ENCODE measurements around the gene CCDC74B.
"Not testable (repeated sequence)": the region's sequence is repeated elsewhere in the genome, so short reads cannot be mapped to it uniquely, and the experiment has no call there.

CCDC74B gene

DNA sequence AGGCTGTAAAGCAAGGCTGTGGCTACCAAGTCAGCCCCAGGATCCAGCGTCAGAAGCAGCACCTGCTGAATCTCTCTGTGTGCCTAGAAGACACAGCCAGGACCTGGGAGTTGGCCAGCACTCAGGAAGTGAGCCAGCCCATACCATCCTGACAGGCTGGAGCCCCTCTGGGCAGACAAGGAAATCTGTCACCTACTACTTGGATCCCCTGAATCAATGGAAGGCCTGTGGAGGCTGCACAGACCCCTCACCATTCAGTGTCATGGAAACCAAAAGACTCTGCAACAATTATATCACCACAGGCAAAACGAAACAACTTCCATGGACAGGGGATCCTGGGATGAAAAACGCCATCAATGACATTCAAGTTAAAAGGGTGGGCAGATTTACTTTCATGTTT is 21.7 kb upstream of the CCDC74B start:
- not testable (repeated sequence) for DNase-seq (ENCODE audit: low spot score)

DNA sequence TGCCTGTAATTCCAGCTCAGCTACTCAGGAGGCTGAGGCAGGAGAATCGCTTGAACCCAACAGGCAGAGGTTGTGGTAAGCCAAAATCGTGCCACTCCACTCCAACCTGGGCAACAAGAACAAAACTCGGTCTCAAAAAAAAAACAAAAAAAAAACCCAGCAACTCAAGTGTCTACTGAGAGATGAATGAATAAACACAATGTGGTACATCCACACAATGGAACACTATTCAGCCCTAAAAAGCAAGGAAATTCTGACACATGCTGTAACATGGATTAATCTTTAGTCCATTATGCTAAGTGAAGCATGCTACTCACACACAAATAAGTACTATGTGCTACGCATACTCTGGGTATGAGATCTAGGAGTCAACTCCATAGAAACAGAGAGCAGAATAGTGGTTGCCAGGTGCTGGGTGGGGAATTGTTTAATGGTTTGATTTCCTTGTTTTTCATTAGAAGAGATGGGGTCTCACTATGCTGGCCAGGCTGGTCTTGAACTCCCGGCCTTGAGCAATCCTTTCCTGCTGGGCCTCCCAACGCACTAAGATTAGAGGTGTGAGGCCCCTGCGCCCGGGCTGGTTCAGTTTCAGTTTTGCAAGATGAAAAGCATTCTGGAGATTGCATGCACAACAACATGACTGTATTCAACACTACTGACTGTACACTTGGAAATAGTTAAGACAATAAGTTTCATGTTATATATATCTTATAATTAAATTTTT is 20.5 kb upstream of the CCDC74B start:
- no peak for DNase-seq (ENCODE audit: low spot score)

DNA sequence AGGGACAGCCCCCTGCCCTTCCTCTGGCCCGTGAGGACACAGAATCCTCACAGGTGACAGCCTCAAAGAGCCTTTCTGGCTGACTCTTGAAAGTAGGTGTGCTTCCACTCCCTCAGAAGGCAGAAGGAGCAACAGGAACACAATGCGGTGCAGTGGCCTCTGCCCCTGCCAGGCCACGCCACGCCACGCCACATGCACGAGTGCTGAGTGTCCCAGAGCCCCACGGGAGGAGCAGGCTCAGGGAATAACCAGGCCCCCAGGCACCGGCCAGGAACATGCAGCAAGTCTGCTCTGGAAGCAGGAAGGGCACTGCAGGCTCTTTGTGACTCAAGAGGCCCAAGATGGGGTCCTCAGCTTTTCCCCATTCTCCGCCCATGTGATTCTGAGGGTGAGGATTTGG is 18.1 kb upstream of the CCDC74B start:
- DNase-seq (ENCODE audit: low spot score): no peak

DNA sequence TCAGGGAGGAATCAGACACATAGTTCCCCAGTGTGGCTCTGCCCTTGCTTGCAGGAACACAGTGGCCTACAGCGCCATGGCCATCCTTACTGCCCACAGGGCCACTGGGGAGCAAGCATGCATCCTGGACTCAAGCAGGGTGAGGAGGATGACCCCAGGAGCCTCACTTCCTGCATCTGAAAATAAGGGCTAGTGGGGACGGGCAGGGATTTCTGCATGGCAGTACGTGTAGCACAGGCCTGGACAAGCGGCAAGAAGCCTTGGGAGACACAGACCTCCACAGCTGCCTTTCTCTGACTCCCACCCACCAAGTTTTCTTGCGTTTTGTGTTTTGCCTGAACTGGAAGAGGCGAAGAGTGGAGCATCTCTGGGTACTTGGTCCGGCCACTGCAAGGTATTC is 17.6 kb upstream of the CCDC74B start:
- DNase-seq (ENCODE audit: low spot score): not testable (repeated sequence)

- DNase-seq (ENCODE audit: low spot score): not testable (repeated sequence)
Measured at GRCh38 chr2:130160838-130161705, 16.2 kb upstream of the CCDC74B start.

DNA sequence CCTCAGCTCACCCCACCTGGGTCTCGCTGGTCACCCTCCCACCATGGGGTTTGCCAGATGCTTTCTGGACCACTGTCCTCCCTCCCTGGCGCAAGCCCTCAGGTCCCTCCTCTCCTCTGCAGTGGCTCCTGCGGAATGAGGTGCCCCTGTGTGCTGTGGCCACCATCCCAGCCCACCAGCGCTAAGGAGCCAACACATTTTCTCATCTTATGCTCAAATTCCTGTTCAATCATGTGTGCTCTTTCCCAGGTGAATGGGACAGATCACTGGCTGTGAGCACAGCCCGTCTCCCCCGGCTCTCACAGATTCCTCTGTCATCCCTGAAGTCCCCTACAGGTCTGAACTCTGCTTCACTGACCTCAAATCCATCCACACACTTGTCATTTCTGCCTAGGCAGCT is 15.2 kb upstream of the CCDC74B start:
- no peak for DNase-seq (ENCODE audit: low spot score)

GRCh38 chr2:130159376-130159775 is 14.5 kb upstream of the CCDC74B start:
- DNase-seq (ENCODE audit: low spot score): not testable (repeated sequence)

DNA sequence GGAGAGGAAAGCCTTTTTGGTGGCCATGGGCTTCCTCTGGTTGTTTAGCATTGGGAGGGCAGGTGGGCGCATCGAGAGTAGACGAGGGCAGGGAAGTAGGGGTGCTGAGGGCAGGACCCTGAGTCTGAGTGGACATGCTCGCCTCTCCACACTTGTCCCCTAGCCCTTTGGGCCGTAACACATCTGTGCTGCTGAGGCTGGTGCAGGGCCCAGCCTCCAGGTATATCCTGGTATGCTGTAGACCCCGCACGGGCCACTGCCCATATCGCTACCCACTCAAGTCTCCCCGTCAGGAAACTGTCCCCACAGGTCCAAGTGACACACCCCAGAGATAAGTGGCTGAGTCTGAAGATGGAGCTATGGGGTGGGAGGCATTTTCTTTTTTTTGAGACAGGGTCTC is 13.7 kb upstream of the CCDC74B start:
- DNase-seq (ENCODE audit: low spot score): no peak

DNA sequence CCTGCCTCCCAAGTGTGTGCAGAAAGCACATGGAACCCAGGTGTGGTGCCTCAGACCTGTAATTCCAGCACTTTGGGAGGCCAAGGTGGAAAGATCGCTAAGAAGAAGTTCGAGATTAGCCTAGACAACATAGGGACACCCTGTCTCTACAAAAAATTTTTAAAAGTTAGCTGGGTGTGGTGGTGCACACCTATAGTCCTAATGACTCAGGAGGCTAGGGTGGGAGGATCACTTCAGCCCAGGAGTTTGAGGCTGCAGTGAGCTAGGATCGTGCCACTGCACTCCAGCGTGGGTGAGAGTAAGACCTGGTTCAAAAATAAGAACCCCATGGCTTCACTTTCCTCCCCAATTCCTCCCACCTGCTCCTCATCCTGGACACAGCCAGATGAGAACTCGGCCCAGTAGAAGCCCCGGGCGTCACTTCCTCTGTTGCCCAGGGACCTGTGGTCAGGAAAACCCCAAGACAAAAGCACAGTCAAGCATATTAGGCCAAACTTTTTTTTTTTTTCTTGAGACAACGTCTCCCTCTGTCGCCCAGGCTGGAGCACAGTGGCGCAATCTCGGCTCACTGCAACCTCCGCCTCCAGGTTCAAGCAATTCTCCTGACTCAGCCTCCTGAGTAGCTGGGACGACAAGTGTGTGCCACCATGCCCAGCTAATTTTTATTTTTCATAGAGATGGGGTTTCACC is 13.1 kb upstream of the CCDC74B start:
- not testable (repeated sequence) for DNase-seq (ENCODE audit: low spot score)

DNA sequence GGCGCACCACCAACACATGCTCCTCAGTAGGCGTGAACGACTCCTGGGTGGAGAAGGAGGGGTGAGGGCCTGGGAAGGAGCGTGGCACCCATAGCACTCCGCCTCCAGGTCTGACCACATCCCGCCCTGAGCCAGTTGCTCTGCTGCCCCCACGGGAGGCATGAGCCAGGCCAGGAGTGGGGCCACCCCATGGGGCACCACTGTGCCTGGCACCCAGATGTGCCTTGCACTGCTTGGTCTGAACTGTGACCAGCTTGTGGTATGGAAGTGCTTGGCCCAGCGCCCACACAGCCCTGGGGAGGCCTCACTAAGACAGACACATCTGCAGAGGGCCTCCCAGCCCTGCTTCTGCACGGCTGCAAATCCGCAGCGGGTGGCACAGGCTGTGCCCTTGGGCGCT is 12.4 kb upstream of the CCDC74B start:
- DNase-seq (ENCODE audit: low spot score): not testable (repeated sequence)

DNA sequence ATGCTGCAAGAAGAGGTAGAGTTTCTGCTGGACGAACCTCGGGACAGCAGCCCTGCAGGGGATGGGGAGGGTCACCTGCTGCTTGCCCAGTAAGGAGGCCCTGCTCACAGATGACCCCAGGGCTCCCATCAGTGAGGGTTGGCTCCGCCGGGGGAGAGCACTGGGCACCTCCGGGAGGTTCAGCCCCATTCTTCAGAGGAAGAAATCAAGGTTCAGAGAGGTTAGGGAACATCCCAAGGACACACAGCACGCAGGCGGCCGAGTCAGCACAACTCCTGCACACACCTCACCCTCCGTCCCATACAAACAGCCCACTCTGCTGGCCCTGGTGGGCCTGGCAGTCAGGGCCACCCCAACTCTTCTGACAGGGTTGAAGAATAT is 11.7 kb upstream of the CCDC74B start:
- DNase-seq (ENCODE audit: low spot score): no peak

DNA sequence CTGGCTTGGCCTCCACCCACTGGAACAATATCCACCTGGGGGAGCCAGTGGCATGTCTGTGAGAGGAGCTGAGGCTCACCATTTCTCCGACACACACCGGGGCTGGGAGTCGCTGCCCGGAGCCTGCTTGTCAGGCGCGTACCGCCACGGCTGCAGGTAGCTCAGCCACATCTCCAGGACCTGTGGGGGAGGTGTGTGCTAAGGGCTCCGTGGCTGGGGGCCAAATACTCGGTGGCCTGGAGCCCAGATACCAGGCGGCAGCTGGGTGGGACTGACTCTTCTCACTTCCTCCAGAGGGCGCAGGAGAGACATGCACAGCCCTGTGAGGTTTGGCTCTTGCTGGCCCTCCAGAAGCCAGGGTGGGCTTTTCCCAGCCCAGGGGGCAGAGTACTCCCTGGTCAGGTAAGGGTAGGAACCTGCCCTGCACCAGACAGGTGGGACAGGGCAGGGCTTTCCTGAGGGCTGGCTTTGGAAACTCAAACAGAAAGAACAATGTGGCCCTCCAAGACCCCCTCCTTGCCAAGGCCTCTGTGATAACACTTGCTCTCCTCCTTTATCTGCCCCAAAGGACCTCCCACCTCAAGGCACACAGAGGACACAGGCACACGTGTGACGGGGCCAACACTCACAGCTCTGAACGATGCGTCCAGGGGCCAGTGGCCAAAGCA is 11.2 kb upstream of the CCDC74B start:
- DNase-seq (ENCODE audit: low spot score): peak; percentile 30

DNA sequence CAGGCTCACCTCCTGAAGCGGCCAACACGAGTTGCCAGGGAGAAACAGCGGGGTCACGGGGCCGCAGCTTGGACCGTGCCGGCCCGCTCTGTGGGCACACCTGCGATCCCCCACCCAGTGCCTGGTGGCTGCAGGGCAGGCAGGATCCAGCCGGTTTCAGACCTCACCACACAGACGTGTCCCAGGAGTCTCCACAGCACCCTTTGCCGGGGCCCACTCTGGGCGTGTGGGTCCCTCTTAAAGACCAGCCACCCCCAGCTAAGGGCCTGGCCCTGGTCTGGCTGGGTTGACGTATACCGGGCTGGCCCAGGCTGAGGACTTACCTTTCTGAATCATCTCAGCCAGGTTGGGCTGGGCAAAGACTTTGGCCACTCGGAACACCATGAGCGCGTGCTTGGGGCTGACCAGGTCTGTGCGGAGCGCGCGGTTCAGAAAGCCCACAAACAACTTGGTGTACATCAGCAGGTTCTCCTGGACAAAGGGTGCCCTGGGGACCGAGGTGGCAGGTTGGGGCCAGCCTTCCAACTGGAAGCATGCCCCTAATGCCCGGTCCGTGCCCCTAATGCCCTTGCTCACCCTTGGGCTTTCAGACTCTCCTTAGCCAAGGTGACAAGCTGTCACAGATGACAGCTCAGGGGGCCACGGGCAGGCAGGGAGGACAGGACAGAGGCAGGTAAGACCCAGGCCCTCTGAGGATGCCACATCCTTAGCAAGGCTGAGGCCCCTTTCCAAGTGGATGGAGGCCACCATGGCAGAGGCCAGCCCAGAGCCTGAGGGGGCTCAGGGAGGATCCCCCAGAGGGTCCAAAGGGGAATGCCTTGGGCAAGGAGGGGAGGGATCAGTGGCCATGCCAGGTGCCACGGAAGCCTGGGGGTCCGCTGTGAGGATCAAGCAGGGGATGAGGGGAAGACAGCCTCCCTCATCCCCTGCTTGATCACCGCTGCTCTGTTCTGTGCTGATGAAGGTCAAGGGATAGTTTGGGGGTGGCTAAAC is 10.2 kb upstream of the CCDC74B start:
- no peak for DNase-seq (ENCODE audit: low spot score)

GRCh38 chr2:130154423-130154770 is 9.5 kb upstream of the CCDC74B start:
- DNase-seq (ENCODE audit: low spot score): not testable (repeated sequence)

DNA sequence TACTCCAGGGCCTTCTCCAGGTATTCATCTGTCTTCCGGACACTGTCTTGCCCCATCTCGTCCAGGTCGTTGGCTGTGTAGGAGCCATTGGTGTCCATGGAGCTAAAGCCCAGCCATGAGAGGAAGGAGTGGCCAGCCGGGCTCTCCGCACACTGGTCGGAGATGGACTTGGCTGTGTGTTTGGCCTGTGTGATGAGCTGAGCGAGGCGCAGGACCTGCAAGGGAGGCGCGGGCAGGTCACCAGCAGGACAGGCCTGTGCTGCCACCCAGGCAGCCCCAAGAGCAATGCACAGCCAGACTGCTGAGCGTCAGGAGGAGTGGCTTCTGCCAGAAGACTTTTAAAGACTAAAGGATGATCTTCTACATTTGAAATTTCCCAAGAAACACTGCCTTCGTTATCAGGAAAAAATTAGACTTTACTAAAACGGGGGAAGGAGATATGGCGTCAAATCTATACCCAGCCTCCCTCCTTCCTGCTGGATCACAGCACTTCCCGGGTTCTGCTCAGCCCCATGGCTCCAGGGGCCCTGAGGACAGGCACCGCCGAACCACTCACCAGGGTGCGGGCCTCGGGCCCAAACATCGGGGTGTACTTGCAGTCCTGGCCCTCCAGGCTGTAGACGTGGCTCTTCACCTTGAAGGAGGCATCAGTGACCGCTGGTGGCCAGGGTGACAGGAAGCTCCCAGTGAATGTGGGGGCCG is 9.0 kb upstream of the CCDC74B start:
- not testable (repeated sequence) for DNase-seq (ENCODE audit: low spot score)

DNA sequence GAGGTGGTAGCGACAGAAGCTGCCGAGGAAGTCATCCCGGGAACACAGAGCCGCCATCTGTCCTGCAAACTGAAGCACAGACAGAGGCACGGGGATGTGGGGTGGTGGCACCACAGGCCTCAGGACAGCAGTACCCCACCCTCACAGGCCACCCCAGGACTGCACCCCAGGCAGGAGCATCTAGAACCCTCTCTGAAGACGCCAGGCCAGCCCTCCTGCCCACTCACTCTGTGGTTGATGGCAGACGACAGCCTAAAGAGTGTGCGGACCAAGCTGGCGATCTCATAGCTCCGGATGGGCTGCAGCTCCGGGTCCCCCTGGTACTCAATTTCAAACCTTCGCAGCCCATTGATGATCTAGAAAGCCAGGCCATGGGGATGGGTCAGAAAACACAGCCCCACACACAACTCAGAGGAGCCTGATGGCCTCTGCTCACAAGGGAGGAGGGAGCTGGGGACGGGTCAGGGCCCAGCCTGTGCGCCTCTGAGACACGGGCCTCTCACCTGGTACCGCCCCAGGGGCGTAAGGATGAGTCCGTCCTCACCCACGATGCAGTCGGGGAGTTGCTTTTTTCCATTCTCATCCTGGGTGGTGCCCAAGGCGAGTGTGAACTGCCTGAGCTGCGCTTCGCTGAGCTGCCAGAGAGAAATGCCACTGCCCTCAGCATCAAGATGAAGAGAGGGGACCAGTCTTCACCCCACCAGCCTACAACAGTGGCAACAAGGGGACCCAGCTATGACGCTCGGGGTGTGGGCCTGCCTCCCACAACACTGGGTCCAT is 8.1 kb upstream of the CCDC74B start:
- no peak for DNase-seq (ENCODE audit: low spot score)

DNA sequence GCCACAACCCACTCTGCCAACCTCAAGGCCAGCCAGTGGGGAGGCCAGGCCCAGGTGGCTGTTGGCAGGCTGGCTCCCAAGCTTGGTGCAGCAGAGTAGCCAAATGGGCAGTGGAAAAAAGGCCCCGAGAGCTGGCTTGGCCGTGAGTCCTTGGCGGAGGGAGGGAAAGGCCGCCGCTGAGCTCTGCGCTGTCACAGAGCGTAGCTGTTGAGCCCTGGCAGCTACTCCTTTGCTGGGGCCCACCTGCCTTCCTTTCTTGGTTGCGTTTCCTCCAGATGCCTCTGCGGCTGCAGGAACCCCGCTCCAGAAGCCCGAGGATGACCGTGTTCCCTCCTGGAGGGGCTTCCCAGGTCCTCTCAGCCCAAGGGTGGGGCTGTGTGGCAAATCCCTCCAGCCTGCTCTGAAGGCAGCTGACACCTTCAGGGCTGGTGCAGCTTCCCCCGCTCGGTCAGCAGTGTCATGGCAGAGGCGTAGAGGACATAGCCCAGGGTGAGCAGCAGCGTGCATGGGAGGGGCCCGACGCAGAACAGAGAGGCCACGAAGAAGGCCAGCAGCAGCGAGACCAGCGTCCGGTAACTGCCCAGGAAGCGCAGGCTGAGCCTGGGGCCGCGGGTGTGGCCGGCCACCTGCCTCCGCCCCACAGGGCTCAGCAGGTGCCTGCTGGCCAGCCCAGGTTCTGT is 7.4 kb upstream of the CCDC74B start:
- DNase-seq (ENCODE audit: low spot score): not testable (repeated sequence)

- DNase-seq (ENCODE audit: low spot score): not testable (repeated sequence)
Measured at GRCh38 chr2:130151145-130151512, 6.2 kb upstream of the CCDC74B start.

All from HuH-7.5 (cell line).